Measurements from ENCODE around the gene CD96.

DNA sequence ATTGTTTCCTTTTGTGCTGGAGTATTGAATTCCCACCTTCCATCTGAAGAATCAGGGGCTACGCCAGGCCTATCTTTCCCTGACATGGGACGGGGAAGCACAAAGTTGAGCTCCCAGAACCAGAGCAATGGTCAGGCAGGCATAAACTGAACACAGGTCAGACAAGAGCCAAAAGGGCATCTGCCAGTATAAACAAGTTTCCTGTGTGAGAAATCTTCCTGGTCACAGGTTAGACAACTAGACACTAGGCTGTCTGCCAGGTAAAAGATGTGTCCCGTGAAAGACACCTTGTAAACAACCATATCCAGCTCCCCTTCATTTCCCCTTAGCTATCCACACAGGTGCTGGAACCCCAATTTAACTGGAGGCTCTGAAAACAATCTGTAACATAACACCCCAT lies 44.0 kb upstream of the CD96 start:
- TF ChIP-seq, protein P1, sequence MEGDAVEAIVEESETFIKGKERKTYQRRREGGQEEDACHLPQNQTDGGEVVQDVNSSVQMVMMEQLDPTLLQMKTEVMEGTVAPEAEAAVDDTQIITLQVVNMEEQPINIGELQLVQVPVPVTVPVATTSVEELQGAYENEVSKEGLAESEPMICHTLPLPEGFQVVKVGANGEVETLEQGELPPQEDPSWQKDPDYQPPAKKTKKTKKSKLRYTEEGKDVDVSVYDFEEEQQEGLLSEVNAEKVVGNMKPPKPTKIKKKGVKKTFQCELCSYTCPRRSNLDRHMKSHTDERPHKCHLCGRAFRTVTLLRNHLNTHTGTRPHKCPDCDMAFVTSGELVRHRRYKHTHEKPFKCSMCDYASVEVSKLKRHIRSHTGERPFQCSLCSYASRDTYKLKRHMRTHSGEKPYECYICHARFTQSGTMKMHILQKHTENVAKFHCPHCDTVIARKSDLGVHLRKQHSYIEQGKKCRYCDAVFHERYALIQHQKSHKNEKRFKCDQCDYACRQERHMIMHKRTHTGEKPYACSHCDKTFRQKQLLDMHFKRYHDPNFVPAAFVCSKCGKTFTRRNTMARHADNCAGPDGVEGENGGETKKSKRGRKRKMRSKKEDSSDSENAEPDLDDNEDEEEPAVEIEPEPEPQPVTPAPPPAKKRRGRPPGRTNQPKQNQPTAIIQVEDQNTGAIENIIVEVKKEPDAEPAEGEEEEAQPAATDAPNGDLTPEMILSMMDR (conservative IDR thresholded peaks at IDR 0.05 in 1 of 2, IDR thresholded peaks at IDR 0.05 in 1 of 2; ENCODE audit: extremely low read depth in 1 of 2, insufficient read depth in 1 of 2, low read depth in 1 of 2, low read length in 2 of 2): no peak
- no peak for TF ChIP-seq EZH2 (IDR thresholded peaks at IDR 0.05; ENCODE audit: borderline replicate concordance, low read length)
